H54 (cell line): ENCODE data around the gene DYRK3.

ENCODE experiments used
- DNase-seq: peaks from one replicate; pipeline ENCODE4 v3.0.0; 2011; ENCODE audit warnings: low spot score, mixed read lengths; ENCODE audit not compliant: insufficient read length
- FAIRE-seq: peaks from 3 replicates; lab custom pipeline; 2011; peaks lifted over from hg19 to GRCh38; lab: Jason Lieb, UNC
- POLR2A ChIP-seq: IDR thresholded peaks from 2 replicates; pipeline ENCODE4 v1.6.1; 2011; ENCODE audit warnings: low read depth, mild to moderate bottlenecking, low read length

The DYRK3 gene

DNA sequence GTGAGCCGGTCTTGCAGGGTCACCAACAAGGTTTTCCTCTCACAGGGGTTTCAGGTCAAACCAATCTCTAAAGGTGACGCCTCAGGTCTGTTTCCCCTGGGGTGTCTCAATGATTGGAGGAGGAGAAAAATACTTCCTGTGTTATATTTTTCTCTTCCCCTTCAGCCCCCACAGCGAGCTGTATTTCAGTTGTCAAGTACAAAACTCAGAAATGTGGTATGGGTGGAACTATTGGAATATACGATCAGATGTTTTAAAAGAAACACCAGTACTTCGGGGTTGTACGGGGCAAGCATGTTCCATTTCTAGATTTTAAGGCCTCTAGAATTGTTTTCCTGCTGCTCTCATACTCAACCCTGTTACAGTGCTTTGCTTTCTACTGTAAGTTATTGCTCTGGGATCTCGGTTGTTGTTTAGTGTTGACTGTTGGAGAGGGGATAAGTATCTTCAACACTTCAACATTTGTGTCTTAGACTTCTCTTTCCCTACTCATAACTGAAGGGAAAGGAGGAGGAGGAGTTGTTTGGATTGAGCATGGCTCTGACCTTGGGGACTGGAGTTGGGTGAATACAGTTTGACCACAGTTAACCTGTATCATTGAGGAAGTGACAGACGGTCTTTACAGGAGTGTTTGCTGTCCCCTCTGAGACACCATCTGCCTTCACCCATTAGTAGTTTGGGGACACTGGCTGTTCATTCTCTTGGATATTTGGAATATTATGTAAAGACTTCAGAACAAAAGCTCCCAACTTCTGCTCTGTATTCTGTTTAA lies 51.3 kb downstream of the DYRK3 start:
- no peak for TF ChIP-seq POLR2A
- DNase-seq (no peak), FAIRE-seq (no peak)

DNA sequence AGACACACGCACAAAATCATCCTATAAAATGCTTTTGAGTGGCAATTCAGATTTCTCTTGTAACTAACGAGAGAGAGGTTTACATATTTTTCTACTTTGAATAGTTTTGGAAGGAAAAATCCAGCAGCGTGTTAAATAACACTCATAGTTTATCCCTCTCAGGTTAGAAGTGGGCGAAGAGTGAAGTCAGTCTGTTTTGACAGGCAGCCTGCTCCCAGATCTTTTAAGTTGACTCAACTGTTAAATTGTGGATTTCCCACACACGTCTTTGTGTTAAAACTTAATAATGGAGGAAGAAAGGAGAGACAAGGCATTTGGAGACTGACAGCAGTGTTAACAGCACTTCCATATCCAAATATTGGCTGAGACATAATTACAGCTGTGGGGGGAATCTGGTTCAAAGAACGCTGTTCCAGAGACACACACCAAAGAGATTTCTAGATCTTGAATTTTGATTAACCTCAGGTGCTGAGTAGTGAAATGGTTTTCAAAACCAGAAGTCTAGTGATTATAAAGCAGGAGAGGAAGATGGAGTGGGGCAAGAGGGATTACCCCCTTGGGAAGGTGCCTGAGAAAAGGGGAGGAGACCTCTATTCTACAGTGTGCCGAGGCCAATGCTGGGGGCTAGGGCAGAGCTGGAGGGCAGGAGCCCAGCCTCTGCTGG lies 52.0 kb downstream of the DYRK3 start:
- FAIRE-seq (no peak), DNase-seq (no peak)
- no peak for TF ChIP-seq POLR2A

DNA sequence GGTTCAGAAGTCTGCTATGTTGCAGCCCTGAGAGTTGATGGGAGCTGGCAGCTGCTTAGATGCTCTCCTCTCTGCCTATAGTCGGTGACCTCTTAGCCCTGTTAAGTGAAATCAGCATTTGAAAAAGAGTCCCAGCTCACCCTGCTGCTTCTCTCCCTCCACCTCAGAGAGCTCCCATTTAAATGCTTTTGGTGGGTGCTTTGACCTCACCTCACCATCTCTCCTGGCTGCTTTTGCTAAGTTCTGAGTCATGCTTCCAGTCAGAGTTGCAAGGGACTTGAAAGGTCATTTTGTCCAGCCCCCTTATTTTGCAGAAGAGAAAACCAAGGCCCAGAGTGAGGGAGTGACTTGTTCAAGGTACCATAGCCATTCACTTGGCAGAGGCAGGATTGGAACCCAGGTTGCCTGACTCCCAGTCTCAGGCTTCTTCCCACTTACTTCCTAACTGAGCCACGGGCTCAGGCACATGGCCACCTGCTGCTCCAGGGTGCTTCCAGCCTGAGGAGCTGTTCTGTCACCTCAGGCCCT lies 52.6 kb downstream of the DYRK3 start:
- TF ChIP-seq POLR2A, result no peak
- no peak for FAIRE-seq
- DNase-seq, result peak; percentile 46

DNA sequence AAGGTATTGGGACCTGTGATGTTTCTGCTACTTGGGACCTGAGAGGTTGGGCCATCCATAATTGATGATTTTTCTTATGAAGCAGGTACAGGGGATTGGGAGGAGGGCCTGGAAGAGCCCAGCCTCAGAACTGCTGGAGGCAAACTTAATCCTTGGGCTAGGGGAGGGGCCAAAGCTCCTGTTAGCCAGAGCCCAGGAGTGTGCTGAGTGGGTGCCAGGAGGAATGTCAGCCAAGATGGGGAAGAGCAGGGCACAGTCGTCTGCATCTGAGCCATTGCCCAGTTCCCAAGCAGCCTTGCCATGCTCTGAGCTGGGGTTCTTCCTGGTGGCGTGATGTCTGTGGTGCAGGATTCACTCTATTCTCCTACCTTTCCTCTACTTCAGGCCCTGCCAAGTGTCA lies 55.2 kb downstream of the DYRK3 start:
- no peak for TF ChIP-seq POLR2A
- DNase-seq, result no peak
- no peak for FAIRE-seq

DNA sequence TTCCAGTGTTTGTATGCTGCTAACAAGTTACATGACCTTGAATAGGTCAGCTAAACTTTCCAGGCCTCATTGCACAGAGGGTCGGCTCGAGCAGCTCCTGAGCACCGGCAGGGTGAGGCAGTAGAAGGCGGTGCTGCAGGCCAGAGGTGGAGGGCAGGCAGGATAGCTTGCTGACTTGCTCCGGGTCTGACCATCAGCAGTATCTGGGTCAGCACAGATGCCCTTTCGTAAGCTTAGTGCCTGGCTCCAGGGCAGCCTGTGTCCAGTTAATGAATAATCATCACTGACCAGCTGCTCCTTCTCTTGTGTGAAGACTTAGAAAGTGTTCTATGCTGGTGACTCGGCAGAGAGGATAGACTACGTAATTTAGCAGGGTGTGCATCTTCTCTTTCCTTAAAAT lies 56.3 kb downstream of the DYRK3 start:
- DNase-seq, result no peak
- FAIRE-seq, result no peak
- TF ChIP-seq POLR2A, result no peak

DNA sequence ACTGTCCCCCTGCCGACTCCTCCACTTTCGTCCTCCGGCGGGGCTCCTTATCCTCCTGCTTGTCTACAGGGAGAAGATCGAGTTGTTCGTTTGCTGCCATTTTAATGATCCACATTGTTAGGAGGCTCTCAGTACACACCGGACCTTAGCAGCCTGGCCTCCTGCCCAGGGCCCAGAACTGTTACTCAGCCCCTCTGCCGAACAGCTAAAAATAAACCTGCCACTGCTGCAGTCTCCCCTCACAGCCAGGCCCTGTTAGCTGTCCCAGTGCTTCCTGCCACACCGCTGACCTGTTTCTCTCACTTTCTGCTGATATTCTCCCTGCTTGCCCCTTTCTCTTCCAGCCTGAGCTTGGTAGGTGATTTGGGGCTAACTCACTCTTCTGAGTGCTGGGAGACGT lies 57.7 kb downstream of the DYRK3 start:
- TF ChIP-seq POLR2A, result no peak
- no peak for FAIRE-seq
- peak; percentile 53 for DNase-seq

DNA sequence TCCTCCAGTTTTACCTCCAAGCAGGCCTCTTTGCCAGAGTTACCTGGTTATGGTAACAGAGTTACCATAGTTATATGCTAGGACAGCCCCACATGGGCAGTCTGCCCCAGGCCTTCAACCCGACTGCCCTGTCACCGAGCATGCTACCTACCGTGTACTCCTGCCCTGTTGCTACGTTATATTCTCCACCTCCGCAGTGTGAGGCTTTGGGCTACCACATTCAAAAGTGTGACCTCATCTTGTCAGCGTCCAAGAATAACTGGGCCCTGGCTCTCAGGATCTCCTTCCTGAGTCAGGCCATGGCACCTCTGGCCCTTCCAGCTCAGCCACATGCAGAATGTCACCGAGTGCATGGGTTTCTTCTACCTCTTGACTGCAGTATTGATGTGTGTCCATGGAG lies 58.3 kb downstream of the DYRK3 start:
- no peak for DNase-seq
- FAIRE-seq, result no peak
- no peak for TF ChIP-seq POLR2A

DNA sequence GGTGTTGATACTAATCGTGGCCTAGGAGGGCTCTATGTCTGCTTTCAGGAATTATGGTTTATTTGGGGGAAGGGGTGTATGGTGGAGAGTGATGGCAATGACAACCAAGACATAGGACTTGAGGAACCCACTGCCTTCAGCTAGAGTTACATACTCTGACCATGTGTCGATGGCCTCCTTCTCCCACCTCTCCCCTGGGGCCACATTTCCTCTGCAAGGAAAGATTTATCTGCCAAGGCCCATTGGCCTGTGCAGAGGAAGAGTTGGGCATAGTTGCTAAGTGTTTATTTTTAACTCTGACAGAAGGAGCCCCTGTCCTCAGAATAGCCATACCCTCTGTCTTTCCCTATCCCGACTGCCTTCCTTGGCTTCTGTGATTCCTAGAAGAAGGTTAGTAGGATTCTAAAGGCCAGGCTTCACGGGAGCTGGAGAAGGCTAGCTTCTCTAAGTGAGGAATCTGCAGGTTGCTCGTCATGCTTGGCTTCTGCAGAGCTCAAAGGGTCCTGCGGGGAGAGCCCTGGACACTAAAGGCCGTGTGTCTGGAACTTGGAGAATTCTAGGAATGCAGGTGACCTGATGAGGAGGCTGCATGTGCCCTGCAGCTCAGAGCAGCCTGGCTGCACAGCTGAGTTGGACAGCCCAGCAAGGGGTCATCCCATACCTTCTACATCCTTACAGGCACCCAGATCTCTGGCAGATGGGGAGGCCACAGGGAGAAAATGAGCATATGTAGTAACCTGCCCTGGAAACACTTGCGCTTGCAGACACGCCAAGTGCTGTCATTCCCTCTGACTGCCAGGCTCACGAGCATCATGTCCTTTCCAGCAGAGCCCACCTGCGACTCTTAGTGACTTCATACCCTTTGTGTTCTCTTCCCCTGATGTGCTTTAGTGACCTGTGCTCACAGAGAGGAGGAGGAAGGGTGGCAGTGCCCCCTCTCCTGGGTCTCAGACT lies 59.1 kb downstream of the DYRK3 start:
- DNase-seq, result no peak
- TF ChIP-seq POLR2A, result no peak
- no peak for FAIRE-seq

DNA sequence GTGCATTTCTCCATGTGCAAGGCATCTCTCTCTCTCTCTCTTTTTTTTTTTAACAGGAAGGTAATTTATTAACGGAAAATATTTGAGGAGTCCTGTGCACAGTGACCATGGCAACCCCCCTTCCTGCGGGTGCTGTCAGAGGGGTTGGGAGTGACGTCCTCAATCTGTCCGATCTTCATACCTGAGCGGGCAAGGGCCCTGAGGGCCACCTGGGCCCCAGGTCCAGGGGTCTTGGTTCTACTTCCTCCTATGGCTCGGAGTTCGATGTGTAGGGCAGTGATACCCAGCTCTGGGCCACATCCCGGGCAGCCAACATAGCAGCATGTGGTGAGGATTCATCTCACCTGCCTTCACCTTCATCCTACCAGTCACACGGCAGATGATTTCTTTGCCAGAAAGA lies 60.4 kb downstream of the DYRK3 start:
- DNase-seq, result no peak
- TF ChIP-seq POLR2A, result no peak
- FAIRE-seq, result no peak

DNA sequence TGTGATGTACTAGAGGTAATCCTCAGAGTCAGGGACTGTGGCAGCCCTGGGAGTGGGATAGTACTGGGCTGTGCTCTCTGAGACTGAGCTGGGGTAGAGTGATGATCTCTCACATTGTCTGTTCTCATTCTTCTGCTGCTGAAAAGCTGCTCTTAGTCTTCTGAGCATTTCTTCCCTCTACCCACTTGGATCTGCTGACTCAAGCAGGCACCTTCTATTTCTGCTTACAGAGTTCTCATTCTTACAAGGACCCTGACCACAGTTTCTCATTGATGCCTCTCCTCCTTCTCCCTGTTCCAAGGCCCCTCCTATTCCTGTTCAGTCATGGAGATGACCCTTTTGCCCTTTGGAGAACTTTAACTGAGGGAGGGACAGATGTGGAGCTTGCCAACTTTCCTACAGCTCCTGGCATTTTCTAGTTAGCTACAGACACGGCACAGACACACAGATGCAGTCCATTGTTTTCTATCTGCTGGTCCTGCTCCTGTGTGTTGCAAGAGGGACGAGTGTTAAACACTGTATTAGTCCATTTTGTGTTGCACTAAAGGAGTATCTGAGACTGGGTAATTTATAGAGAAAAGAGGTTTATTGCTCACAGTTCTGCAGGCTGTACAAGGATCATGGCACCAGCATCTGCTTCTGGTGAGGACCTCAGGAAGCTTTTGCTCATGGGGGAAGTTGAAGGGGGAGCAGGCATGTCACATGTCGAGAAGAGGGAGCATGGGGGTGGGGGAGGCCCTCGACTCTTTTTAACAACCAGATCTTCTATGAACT lies 61.7 kb downstream of the DYRK3 start:
- TF ChIP-seq POLR2A, result no peak
- FAIRE-seq (no peak), DNase-seq (no peak)

DNA sequence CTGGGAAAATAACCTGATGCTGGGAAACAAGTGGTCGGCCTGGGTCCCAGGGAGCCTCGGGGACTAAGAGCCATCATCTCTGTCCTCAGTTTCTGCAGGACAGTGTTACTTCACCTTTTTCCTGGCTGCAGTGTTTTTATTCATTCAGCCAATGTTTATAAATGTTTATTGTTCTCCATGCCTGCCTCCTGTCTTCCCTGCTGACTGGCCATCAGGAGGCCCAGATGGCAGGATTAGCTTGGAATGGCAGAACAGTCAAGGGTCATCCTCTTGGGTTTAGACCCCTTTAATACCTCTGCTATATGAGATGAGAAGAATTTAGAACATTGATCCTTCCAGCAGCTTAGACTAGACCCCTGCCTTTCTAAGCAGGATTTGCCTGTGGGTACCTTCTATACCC lies 62.7 kb downstream of the DYRK3 start:
- no peak for TF ChIP-seq POLR2A
- DNase-seq (no peak), FAIRE-seq (no peak)
